NCI-H510A (cell line): Measurements from ENCODE around the gene GNAT1.

Experiments
- DNase-seq: peaks from one replicate; lab custom pipeline; 2025; lab: John Stamatoyannopoulos, UW

GNAT1 gene

DNA sequence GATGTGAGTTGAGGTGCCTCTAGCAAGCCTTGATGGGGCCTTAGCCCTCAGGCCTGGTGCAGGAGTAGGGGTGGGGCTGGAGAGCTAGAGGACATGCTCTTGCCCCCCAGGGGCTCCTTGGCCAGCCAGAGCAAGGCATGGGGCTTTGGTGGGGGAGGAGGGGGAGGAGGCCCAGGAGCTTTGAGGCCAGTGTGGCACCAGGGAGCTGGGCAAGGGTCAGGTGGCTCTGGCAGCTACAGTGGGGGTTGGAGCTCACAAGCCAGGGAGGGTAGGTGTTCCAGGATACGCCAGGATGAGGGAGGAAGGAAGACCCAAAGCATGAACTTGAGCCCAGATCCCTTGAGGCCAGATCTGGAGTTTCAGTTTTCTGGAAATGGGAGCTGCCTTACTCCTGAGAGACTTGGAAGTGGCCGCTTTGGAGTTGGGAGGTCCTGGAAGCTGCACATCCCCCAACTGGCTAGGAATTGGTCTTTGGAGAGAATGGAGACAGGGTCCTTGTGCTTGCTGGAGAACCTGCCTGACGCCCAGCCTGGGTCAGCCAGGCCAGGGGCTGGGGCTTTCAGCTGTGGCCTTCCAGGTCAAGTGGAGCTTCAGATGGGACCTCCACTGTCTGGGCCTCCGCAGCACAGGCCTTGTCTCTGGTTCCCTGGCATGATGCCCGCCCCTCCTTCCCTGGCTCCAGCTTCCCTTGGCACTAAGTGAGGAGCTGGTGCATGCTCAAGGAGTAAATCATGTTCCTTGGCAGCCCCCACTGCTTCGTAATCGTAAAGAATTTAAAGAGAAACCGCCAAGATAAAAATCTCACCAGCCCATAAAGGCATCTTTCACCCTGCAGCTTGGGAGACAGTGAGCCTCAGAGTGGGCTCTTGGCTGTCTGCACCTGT lies 27.6 kb upstream of the GNAT1 start:
- DNase-seq, result no peak

DNA sequence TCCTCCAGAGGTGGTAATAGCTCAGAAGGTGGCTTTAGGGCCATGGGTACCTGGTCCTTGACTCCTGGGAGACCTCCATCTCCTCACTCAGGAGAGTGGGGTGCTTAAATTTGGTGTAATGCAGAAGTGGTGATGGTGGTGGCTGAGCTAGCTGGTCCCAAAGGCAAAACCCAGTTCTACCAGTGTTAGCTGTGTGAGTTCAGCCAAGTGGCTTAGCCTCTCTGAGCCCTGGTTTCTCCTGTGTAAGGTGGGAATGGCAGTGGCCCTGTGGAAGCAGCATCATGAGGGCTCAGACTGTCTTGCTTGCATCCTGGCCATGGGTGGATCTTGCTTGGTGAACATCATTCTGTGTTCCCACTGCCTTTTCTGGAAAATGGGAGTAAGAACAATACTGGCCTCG lies 26.9 kb upstream of the GNAT1 start:
- no peak for DNase-seq

DNA sequence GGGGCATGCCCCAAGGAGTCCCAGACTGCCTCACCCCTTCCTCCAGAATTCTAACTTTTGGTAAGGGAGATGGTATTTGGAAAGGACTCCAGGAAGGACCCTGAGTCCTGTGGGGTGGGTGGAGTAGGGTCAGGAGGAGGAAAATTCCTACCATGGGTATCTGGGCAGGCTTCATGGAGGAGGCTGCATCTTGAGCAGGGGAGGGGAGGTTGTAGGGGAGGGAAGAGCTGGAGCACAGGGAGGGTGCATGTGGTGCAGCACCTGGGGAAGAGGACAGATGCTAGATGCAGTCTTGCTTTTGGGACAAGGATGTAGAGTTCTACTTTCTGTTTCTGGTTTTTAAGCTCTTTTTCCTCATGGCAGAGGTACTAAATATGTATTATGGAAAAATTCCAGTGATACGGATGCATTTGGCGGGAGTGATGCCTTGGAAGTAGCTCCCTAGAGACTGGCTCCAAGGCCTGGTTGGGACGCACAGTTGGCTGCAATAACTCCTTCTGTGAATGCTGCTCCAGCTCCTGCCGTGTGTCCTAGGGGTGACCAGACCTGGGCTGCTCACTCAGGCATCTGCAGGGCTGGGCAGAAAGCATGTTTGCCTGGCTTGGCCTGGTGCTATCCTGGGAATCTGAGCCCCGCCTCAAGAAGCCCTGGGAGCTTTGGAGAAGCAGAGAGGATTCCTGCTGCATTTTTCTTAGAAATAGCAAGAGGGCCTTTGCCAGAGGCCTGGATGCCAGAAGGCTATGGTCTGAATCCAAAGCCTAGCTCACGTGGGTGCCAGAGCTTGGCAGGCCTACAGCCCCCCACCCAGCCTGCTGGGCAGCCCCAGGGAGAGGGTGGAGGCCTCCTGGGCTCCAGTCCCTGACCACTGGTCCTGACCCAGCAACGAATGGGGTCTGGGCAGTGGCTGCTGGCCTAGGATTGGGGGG lies 26.2 kb upstream of the GNAT1 start:
- no peak for DNase-seq

DNA sequence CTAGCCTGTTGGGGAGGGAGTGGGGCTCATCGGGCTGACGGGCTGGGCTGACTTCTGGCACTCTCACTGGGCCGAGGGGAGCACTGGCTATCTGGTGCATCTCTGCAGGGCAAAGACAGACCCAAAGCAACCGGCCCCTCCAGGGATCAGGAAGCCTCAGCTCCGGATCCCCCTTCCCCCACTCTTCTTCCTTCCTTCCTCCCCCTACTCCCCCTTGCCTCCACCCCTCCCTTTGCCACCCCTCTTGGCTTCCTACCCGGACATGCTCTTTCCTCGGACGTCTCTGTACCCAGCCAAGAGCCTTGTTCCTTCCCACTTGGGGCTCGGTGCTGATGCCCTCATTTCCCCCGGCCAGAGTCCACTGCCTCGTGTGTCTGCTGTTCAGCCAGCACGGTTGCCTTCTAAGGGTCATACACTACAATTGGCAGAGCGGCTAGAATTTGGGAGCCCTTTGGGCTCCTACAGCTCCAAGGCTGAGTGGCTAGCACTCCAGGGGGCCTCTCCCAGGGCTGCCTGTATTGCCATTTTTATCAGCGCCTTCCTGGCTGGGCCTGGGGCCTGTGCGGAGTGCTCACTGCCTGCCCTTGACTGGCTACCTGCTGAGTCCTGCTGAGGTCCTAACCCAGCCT lies 25.4 kb upstream of the GNAT1 start:
- DNase-seq, result no peak

DNA sequence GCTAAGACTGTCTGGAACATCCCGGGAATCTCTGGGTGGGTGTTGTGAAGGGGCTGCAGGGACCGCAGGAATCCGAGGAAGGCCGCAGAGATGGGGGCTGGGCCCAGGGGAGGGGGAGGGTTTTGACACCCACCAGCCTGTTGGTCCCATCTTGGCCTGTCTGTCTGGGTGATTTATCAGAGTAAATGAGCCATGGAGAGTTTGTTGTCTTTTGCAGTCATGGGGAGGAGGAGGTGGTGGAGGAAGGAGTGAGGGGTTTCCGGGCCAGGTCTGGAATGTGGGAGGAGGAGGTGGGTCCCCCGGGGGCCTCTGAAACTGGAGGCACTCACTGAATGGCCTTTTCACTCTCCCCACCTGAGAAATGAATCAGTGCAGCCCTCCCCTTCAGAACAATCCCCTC lies 24.8 kb upstream of the GNAT1 start:
- DNase-seq, result no peak

DNA sequence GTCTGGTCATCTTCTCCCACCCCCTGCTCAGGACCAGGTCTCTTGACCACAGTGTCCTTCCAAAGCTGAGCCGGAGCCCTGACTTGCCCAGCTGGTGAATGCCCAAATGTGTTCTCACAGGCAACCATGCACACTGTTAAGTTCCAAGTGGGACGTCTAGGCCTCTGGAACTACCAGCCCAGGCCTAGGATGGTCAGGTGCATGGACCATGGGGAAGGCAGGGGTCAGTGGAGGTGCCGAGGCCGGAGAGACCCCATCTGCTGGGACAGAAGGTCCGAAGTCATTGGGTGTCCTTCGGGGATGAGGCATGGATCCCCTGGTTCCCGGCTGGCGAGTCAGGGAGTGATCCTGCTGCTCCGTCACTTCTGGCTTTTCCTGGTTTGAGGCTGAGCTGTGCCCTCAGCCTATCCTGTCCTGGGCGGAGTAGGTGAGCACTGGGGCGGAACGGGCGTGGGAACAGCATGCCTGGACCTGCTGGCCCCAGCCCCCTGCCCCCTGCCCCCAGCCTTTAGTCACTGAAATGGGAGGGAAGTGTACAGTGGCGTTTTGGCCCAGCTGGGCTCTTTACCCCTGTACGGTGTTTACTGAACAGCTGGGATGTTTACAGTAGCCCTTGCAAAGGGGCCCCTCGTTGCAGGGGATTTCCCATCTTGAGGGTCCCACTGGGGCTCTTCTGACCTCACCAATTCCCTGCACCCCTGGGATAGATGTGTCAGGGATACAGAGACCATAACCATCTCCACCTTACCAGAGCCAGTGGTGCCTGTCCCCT lies 24.2 kb upstream of the GNAT1 start:
- no peak for DNase-seq

DNA sequence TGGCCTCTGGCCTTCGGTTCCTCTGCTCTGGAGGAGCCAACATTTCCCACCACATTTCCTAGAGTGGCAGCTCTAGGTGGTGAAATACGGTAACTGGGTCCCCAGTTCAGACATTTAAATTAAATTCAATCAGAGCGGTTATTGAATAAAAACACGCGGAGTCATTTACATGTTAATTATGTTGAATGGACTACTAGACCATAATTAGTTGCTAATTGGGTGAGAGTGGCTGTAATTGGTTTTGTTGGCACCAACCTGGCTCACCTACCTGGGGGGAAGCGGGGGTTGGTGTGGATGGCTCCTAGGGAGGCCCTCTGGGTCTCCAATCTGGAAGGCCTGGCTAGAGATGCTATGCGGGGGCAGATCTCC lies 23.6 kb upstream of the GNAT1 start:
- no peak for DNase-seq

DNA sequence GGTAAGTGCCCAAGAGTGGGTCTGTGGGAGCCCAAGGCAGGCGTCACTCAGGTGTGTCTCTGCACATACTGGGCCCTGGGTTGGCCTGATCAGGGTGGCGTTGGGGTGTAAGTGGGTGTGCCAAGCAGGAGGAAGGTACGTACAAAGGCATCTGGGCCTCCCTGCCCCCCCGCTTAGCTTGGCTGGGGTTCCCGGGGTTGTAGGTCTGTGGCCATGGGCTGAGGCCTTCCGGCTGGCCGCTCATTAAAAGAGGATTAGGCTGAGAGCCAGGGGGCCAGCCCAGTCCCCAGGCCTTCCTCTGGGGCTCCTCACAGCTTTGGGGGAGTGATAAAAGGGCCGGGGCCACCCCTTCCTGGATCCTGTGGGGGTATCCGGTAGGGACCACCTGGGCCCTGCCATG lies 23.0 kb upstream of the GNAT1 start:
- no peak for DNase-seq

DNA sequence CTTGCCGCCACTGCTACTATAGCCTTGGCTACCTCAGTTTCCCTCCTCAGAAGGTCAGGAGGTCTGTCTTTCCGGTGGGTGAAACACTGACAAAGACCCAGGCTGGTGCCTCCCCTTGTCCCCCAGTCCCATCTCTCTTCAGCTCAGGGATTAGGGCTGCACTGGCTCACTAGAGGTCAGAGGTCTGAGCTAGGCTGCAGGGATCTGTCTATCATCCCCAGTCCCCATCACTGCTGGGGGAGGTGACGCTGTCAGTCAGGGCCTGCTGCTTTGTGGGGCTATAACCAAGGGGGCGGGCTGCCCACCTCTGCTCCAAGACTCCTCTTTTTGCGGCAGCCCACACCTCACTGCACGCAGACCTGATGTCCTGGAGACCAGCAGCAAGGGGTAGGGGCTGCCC lies 22.6 kb upstream of the GNAT1 start:
- no peak for DNase-seq

DNA sequence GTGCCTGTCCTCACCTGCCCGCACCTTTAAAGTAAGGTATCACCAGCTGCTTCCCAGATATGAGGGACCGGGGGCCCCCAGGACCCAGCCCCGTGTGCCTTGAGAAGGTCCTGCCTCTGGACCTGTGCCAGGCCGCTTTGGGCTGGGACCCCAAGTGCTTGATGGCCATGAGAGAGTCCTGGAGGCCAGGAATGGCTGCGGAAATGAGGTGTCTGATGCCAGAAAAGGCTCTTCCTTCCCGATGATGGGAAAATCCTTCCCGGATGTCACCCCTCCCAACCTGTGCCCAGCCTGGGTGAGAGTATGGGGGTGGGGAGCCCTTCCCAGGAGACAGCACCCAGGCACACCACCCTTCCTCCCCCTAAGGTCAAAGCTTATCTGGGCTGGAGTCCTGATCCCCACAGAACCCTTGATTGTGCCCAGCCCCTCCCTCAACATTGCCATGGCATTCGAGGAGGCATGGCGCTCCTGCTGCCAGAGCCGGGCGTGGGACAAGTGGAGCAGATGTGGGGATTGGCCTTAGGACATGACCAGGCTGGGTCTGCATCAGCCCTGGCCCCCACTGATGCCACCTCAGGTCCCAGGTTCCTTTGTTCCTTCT lies 22.1 kb upstream of the GNAT1 start:
- DNase-seq, result no peak

DNA sequence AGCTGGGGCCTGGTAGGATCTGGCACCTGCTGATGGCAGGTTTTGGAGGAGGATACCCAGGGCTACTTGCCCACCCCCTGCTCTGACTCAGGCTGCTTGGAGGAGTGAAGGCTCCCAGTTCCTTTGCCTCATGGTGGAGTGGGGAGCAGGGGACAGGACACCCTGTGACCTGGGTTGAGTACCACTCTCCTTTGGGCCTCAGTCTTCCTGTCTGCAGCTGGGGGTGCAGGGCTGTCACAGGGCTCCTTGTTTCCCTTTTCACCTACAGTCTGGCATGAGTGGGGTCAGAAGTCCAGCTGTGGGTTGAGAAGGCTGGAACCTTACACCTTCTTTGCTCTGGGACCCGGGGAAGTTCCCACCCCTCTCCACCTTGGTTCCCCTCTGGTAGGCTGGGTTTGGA lies 21.6 kb upstream of the GNAT1 start:
- no peak for DNase-seq

DNA sequence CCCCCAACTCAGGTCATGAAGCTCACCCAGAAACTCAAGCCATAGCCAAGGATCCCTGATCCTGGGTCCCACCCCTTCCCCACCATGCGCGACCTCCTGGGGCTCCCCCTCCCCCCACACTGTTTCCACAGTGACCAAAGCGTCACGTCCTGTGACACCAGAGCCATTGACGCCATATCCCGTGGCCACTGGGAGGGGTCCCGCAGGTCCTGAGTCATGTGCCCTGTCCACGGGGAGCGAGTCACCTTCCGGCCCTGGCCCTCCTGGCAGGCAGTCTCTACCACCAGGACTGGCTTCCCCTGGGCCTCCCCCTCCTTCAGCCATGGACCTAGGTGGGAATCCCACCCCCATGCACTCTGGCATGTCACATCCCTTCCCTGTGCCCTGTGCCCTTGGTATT lies 20.7 kb upstream of the GNAT1 start:
- DNase-seq, result no peak

DNA sequence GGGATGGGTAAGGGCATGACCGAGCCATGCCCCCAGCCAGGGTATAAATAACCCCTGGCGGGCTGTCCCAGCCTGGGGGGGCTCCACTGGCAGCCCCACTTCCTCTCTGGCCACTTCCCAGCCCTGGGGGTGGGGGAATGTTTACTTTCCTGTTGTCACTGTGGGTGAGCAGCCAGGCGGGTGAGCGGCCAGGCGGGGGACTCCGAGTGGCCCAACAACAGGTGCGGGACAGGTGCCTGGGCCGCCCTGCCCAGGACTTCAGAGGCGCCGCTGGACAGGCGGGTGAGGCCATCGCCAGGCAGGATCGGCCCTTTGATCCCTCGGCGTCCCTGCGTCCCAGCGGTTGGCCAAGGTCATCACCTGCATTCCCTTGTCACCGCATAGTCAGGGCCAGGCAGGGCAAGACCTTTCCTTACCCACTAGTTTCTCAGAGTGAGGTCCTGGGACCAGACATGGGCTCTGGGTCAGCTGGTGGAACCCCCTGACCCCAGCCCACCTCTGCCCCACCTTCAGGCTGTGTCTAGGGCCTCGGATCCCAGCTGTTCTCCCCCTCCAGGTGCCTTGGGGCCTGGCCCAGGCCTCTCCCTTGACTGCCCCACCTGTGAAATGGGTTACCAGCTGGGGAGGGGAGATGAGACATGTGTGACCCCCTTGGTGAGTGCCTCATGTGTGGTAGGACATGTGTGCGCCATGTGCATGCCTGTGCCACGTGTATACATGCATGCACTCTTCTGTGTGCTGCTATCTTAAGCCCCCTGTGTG lies 19.7 kb upstream of the GNAT1 start:
- no peak for DNase-seq

DNA sequence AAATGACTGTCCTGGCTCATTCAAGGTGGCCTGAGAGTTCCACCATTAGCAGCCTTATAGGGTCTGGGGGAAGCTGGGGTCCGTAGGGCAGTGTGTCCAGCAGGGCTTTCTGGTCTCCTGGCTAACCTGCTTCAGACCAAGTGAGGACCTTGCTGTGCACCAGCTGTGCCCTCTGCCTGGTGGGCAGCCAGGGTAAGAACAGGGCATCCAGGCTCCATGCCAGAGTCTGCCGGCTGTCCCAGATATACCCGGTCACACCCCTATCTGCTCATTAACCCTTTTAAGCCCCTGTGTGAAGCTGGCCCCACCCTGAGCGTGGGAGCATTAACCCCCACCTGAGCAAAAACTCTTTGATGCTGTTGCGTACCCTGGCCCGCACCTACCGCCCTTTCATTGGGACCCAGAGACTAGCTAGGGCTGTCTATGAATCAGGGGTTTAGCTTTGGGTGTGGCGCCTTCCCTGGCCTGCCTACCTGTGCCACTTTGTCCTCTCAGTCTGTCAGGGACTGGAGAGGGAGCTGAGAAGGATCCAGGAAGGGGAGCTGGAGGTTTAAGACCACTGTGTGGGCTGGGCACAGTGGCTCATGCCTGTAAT lies 18.7 kb upstream of the GNAT1 start:
- DNase-seq, result no peak

DNA sequence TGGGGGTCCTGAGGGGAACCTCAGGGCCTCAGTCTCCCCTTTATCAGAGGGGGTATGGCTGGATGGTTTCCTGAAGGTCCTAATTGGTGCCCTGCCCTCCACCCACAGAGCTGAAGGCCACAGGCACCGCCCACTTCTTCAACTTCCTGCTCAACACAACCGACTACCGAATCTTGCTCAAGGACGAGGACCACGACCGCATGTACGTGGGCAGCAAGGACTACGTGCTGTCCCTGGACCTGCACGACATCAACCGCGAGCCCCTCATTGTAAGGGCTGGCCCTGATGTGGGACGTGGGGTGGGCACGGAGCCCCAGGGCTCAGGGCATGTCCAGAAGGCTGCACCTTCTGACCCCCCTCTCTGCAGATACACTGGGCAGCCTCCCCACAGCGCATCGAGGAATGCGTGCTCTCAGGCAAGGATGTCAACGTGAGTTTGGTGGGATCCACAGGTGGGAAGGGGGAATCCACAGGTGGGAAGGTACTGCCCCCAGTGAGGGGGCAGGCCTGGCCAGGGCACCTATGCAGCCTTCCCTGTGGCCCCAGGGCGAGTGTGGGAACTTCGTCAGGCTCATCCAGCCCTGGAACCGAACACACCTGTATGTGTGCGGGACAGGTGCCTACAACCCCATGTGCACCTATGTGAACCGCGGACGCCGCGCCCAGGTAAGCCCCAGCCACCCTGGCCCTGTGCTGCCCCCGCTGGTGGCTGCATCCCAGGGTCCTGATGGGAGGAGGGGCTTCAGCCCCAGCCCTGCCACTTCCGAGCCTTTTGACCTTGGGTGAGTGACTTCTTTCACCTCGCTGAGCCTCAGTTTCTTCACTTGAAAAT lies 17.5 kb upstream of the GNAT1 start:
- DNase-seq, result no peak

DNA sequence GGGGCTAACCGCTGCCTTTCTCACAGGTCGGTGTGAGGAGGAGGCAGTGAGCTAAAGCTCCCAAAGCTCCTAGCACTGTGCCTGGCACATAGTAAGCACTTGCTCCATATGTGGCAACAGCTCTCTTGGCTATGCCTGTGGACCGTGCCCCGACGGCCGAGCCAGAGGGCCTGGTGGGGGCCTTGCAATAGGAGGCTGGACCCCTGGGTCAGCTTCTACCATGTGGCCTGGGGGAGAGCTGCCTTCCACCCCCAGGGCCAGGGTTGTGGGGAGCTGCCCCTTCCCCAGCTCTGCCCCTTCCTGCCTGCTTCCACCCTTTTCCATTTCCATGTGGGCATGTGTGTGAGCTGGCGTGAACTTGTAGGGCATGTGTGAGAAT lies 16.9 kb upstream of the GNAT1 start:
- no peak for DNase-seq

DNA sequence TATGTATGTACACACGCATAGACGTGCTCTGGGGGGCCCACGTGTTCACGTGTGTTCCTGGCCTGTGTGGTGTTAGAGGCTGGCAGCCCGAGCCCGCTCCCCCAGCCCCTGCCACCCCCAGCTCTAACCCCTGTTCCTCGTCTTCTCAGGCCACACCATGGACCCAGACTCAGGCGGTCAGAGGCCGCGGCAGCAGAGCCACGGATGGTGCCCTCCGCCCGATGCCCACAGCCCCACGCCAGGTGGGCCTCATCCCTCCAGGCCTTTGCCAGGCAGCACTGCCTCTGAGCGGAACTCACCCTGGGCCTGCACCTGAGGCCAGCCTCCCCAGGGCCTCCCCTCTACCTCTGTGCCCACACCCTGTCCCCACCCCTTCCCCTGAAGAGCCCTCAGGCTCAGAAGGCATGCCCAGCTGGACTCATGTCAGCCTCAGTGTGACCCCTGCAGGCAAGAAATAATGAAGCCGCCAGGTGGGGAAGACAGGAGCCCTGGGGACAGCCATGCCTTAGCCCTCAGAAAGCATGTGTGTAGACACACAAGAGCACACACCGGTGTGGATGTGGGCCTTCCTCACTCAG lies 16.4 kb upstream of the GNAT1 start:
- no peak for DNase-seq

DNA sequence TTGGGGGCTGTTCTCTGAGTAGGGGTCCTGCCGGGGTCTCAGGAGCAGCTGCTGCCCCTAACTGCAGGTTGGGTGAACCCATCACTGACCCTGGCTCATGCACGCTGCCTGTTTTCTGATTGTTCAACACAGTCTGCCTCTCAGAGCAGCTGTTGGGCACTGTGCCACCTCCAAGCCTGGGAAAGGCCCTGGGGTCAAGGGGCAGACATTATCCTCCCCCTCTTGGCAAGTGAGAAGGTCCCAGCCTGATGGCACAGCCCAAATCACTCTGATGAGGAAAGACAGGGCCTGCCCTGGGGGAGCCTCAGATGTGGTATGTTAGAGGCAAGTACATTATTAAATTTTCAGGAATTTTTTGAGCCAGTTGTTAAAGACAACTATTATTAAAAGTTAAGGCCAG lies 14.1 kb upstream of the GNAT1 start:
- no peak for DNase-seq

DNA sequence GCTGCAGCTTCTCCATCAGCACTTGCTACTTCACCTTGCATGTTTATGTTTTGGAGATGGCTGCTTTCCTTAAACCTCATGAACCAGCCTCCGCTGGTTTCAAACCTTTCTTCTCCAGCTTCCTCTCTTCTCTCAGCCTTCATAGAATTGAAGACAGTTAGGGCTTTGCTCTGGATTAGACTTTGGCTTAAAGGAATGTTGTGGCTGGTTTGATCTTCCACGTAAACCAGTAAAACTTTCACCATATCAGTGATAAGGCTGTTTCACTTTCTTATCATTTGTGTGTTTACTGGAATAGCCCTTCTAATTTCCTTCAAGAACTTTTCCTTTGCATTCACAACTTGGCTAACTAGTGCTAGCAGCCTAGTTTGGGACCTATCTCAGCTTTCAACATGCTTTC lies 11.7 kb upstream of the GNAT1 start:
- DNase-seq, result no peak
